GM21529 (cell line): ENCODE measurements around the gene SHD.
"Not testable (repeated sequence)": the region's sequence is repeated elsewhere in the genome, so short reads cannot be mapped to it uniquely, and the experiment has no call there.

Experiments used
- ATAC-seq: cut with Tn5 transposase; IDR thresholded peaks from one replicate; pipeline ENCODE4 v1.9.1; 2021; ENCODE audit not compliant: unreplicated experiment

Gene SHD, protein sequence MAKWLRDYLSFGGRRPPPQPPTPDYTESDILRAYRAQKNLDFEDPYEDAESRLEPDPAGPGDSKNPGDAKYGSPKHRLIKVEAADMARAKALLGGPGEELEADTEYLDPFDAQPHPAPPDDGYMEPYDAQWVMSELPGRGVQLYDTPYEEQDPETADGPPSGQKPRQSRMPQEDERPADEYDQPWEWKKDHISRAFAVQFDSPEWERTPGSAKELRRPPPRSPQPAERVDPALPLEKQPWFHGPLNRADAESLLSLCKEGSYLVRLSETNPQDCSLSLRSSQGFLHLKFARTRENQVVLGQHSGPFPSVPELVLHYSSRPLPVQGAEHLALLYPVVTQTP

DNA sequence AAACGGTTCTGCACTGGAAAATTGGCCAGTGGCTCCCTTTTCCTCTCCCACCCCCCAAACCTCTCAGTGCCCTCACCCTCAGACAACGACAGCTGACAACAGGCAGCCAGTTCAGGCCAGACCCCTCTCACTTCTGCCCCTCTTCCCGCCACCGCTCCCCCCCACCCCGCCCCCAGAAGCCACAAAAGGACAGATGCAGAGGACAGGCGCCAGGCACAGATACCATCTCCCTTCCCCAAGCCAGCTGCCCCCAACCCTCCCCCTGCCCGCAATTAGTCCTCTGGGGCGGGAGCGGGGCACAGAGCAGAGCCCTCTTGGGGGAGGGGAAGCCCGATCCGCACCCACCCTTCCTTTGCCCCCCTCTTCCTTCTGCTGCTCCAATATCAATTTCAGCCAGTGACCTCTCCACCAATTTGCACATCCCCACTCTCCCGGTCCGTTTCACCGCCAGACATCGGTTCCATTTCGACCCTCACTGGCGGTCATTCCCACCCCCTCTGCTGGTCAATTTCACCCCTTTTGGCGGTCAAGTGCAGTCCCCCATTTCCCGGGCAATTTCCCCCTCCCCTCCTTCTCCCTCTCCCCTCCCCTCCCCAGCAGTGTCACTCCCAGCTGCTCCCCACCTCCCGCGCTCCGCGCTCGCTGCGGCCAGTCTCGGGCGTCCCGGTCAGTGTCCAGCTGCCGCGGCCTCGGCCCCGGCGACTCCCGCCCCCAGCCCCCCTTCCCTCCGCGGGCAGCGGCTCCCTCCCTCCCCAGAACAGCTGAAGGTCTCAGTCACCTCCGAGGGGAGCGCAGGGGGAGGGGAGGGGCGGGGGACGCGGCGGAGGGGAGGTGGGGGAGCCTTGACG is at the start of gene SHD:
Gene SHD (plus strand): TSS at position 848 of the 848 bp plus-strand sequence. CDS start 798 bp downstream, outside the sequence.
- no peak for ATAC-seq

- not testable (repeated sequence) for ATAC-seq
These were observed 48.8 kb upstream of the SHD start for GRCh38 chr19:4230237-4230636.

GRCh38 chr19:4231521-4231920 is 47.5 kb upstream of the SHD start:
- not testable (repeated sequence) for ATAC-seq

DNA sequence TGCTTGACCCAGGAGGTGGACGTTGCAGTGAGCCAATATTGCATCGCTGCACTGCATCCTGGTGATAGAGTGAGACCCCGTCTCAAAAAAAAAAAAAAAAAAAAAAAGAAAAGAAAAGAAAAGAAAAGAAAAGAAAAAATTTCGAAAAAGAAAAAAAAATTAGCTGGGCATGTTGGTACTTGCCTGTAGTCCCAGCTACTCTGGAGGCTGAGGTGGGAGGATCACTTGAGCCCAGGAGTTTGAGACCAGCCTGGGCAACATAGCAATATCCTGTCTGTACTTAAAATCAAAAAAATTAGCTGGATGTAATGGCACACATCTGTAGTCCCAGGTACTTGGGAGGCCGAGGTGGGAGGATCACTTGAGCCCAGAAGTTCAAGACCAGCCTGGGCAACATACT is 46.9 kb upstream of the SHD start:
- ATAC-seq, result not testable (repeated sequence)

DNA sequence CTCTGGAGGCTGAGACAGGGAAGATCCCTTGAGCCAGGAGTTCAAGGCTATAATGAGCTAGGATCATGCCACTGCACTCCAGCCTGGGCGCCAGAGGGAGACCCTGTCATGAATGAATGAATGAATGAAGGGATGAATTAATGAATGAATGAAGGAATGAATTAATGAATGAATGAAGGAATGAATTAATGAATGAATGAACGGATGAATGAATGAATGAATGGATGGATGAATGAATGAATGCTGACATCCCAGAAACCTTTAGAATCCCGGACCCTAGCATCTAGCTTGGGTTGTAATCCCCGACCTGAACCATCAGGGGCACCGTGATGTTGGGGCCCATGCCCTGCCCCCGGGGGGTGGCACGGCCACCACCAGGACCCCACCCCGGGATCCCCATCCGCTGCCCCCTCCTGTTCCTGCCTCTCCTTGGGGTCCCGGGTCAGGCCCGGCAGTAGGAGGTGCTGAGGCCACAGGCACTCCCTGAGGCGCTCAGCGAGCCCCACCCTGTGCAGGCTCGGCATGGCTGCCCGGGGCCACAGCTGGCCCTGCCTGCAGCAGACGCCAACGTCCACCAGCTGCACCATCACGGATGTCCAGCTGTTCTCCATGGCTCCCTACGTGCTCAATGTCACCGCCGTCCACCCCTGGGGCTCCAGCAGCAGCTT is 46.3 kb upstream of the SHD start:
- ATAC-seq, result no peak

DNA sequence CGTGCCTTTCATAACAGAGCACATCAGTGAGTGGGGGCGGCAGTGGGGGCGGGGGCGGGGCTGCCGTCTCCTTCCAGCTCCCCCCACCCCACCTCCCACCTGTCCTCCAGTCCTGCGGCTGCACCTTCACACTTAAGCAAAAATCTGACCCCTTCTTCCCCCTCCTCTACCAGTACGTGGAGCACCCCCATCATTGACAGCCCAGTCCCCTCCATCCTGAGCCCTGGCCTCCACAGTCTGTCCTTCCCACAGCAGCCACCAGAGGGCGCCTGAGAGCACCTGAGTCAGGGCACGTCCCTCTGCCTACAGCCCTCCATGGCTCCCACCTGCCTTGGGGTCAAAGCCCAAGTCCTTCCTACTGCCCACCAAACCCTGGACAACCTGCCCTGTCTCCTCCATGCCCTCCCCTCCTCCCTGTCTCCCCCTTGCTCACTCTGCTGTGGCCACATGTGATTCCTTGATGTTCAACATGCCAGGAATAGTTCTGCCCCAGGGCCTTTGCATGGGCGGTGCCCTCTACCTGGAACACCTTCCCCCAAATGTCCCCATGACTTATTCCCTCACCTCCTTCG is 45.7 kb upstream of the SHD start:
- no peak for ATAC-seq

DNA sequence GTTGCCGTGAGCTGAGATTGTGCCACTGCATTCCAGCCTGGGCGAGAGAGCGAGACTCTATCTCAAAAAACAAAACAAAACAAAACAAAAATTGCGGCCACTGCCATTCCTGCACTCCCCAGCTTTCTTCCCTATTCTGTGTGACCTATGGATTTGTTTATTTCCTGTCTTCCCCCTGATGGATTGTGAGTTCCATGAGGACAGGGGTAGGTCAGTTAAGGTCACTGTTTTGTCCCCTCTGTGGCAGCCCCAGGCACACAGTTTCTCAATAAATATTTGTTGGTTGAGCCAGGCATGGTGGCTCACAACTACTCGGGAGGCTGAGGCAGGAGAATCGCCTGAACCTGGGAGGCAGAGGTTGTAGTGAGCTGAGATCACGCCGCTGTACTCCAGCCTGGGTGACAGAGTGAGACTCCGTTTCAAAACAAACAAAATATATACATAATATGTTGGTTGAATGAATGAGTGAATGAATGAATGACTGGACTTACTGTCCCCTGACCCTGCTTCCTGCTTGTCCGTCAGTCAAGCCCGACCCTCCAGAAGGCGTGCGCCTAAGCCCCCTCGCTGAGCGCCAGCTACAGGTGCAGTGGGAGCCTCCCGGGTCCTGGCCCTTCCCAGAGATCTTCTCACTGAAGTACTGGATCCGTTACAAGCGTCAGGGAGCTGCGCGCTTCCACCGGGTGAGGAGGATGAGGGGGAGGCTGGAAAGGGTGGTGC is 44.8 kb upstream of the SHD start:
- no peak for ATAC-seq

- ATAC-seq, result no peak
These were observed 44.2 kb upstream of the SHD start for GRCh38 chr19:4234862-4235201.

GRCh38 chr19:4237510-4237909 is 41.6 kb upstream of the SHD start:
- not testable (repeated sequence) for ATAC-seq

- no peak for ATAC-seq
These were observed 40.2 kb upstream of the SHD start for GRCh38 chr19:4238831-4239230.

GRCh38 chr19:4241824-4242430 is 37.1 kb upstream of the SHD start:
- no peak for ATAC-seq

DNA sequence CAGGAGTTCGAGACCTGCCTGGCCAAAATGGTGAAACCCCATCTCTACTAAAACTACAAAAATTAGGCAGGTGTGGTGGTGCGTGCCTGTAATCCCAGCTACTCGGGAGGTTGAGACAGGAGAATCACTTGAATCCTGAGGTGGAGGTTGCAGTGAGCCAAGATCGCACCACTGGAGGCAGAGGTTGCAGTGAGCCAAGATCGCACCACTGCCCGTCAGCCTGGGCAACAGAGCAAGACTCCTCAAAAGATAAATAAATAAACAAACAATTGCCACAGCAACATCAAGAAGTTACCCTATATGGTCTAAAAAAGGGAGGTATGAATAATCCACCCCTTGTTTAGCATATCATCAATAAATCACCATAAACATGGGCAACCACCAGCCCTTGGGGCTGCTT is 33.1 kb upstream of the SHD start:
- not testable (repeated sequence) for ATAC-seq

- peak; percentile 77 for ATAC-seq
These were observed 32.1 kb upstream of the SHD start, which contains the start of gene YJU2 for GRCh38 chr19:4246767-4247593. Gene YJU2, plus strand, starts transcription at chr19:4247080. Its CDS starts 67 bp downstream, at chr19:4247147.

GRCh38 chr19:4256563-4256962 is 22.5 kb upstream of the SHD start:
- ATAC-seq, result no peak

DNA sequence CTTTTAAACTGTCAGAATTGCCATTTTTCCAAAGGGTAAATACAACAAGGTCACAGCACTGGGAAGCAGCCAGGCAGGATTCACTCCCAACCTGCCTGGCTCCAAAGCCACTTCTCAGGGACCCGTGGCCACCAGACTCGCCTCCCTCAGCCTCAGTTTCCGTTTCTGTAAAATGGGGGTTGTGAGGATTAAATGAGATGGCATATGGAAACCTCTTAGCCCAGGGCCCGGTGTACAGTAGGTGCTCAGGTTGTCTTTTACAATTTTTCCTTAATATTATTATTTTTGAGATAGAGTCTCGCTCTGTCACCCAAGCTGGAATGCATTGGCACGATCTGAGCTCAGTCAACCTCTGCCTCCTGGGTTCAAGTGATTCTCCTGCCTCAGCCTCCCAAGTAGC is 22.0 kb upstream of the SHD start:
- no peak for ATAC-seq

GRCh38 chr19:4258181-4258580 is 20.9 kb upstream of the SHD start:
- ATAC-seq, result no peak

- ATAC-seq, result no peak
These were observed 18.4 kb upstream of the SHD start for GRCh38 chr19:4260613-4261191.

GRCh38 chr19:4264812-4265211 is 14.3 kb upstream of the SHD start:
- no peak for ATAC-seq
